Stomach (tissue), 9 donors: ENCODE measurements around the gene CRTC3. TPM values are rescaled to one million over a fixed set of nuclear protein-coding genes. Genes with fewer than 3 reads are reported as not detected.

Experiments
- DNase-seq, 2 donors: peaks; one replicate each; pipeline versions ENCODE4 v3.0.0 to v3.0.0-alpha.2; 2013 to 2019
- H3K27ac ChIP-seq, 5 donors: fragments of 200-600 bp in 4 of 5; sonication (generic) in 4 of 5; one replicate each; pipeline ENCODE4 v1.5.1; 2013 to 2019; ENCODE audit warnings: mild to moderate bottlenecking in 1 of 5, moderate library complexity in 1 of 5
- H3K27me3 ChIP-seq, 3 donors: fragments of 200-600 bp; sonication (generic); one replicate each; pipeline ENCODE4 v1.5.1; 2017 to 2019; ENCODE audit warnings: mixed run types in 1 of 3
- H3K36me3 ChIP-seq, 4 donors: fragments of 200-600 bp; sonication (generic); 1 replicate in 3 of 4; 2 replicates in 1 of 4; pipeline ENCODE4 v1.5.1; 2016 to 2019
- H3K4me1 ChIP-seq, 4 donors: fragments of 200-600 bp; sonication (generic); one replicate each; pipeline ENCODE4 v1.5.1; 2016 to 2019
- H3K4me3 ChIP-seq, 4 donors: fragments of 200-600 bp; sonication (generic) in 3 of 4; one replicate each; pipeline ENCODE4 v1.5.1; 2016 to 2019; ENCODE audit warnings: mild to moderate bottlenecking in 1 of 4
- H3K9me3 ChIP-seq, 4 donors: fragments of 200-600 bp; sonication (generic); one replicate each; pipeline ENCODE4 v1.5.1; 2016 to 2019
- EP300 ChIP-seq: sonication (generic); formaldehyde crosslinking; IDR thresholded peaks from one replicate; pipeline ENCODE4 v1.6.1; 2017; ENCODE audit warnings: antibody characterized with exemption
- POLR2A ChIP-seq, 4 donors: fragments of 450-650 bp; IDR thresholded peaks; one replicate each; pipeline ENCODE4 v1.6.1; 2016; ENCODE audit warnings: antibody characterized with exemption in 4 of 4, control low read depth in 2 of 4, mild to moderate bottlenecking in 1 of 4, moderate library complexity in 1 of 4
- POLR2AphosphoS5 ChIP-seq, 3 donors: sonication (generic); formaldehyde crosslinking; IDR thresholded peaks; one replicate each; pipeline ENCODE4 v1.6.1; 2016; ENCODE audit warnings: antibody characterized with exemption in 3 of 3
- WGBS, 5 donors: extraction: QIAGEN DNeasy Blood & Tissue Kit in 3 of 5; methylation state at CpG; one replicate each; pipeline versions ENCODE4 v1.1.5 to v1.1.7; 2013 to 2018; 5-methylcytosine and 5-hydroxymethylcytosine counted together
- intact Hi-C: fragments of 100-400 bp; cut with DNase I; formaldehyde crosslinking; loops from one replicate; pipeline ENCODE4 v1.15.1; 2023; ENCODE audit warnings: low total_unique reads
- polyA plus RNA-seq, 3 donors: library from polyadenylated mRNA; stranded (reverse); fragments of 200-250 nt; gene quantifications; one replicate each; pipeline ENCODE4 v1.2.3, GENCODE V29; 2013
- total RNA-seq, 5 donors: library from RNA; depleted of rRNA; stranded (reverse); fragments of >200 nt; gene quantifications; one replicate each; pipeline versions ENCODE4 v1.1.0 to v1.2.3, GENCODE V29; 2014 to 2016
- TF ChIP-seq, protein P1 (sequence below), 7 experiments: fragments of 450-650 bp in 4 of 7; fragments of 200-600 bp in 3 of 7; sonication (generic) in 3 of 7; IDR thresholded peaks; one replicate each; pipeline ENCODE4 v1.5.1; 2016 to 2019; ENCODE audit warnings: antibody characterized with exemption in 7 of 7, control low read depth in 2 of 7, mild to moderate bottlenecking in 1 of 7
- donor health status: healthy with polysubstance abuse.
- donor health status: Bipolar disorder and iron deficiency.
- donor health status: healthy.

Gene CRTC3
- total and polyA plus RNA-seq, 8 donors: 8.2 to 47.7 (median 14.5) TPM

DNA sequence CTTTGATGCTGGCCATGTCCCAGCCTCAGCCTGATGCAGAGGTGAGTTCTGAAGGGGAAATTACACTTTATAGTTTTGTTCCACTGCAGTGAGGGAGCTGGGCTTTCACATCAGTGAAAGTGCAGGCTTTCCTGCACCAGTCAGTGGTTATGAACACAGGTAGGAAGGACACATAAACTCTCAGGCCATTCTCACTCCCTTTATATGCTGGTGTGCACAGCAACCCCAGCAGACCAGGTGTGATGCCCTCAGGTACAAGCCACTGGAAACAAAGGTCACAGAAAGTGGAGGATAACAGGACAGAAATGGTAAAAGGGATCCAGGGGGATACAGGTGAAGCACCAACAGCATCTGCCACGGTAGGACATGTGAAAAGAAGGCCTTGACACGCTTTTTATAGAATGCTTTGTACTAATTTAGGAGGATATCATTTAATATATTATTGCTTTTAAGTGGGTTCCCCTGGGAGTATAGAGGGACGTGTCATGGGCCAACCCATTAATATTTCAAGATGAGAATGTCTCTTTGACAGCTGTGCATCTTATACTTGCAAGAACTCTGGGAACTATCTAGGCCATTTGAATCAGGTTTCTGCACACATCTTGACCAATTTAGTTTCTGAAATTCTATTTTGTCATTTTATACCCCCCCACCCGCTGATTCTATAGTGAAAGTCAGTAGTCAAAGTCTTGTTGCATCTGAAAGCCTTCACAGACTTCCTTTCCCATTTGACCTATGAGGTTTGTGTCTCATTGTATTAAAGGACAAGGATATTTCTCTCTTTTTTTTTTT, 162.5 kb downstream of the CRTC3 start:
- H3K27ac ChIP-seq: no peak overlapping the region
- H3K9me3 ChIP-seq: peaks cover 0 to 5% (median 4%) of the 10 kb centered on the region in 4 donors
- no peak for TF ChIP-seq EP300
- no peak for TF ChIP-seq POLR2AphosphoS5 (IDR thresholded peaks at IDR 0.05)
- TF ChIP-seq, protein P1, sequence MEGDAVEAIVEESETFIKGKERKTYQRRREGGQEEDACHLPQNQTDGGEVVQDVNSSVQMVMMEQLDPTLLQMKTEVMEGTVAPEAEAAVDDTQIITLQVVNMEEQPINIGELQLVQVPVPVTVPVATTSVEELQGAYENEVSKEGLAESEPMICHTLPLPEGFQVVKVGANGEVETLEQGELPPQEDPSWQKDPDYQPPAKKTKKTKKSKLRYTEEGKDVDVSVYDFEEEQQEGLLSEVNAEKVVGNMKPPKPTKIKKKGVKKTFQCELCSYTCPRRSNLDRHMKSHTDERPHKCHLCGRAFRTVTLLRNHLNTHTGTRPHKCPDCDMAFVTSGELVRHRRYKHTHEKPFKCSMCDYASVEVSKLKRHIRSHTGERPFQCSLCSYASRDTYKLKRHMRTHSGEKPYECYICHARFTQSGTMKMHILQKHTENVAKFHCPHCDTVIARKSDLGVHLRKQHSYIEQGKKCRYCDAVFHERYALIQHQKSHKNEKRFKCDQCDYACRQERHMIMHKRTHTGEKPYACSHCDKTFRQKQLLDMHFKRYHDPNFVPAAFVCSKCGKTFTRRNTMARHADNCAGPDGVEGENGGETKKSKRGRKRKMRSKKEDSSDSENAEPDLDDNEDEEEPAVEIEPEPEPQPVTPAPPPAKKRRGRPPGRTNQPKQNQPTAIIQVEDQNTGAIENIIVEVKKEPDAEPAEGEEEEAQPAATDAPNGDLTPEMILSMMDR (IDR thresholded peaks at IDR 0.05): no peak
- no peak for TF ChIP-seq POLR2A (IDR thresholded peaks at IDR 0.05)
- no peaks in the 10 kb centered on the region for H3K27me3 ChIP-seq
- no peak overlapping the region for H3K4me3 ChIP-seq
- no peak for DNase-seq
- 87 to 94% (median 92%) methylated on average over 4 of the region's 4 CpGs for WGBS, 5 donors
- intact Hi-C loops: no loop called here
- H3K36me3 ChIP-seq: no peaks in the 10 kb centered on the region
- no peaks in the 10 kb centered on the region for H3K4me1 ChIP-seq

Other genes with a start within 250 kb of the CRTC3 start
- gene ZNF774, start 177.6 kb upstream of the CRTC3 start, total RNA-seq: 1 to 10 TPM in 4 of 5 donors, under 1 TPM in 1; 0.58 to 7.1 (median 2.9) TPM
- 1 to 10 TPM in 2 of 3 donors, under 1 TPM in 1; 0.93 to 2.0 (median 1.2) TPM for gene ZNF774, start 177.6 kb upstream of the CRTC3 start, polyA plus RNA-seq
- gene IQGAP1, start 141.7 kb upstream of the CRTC3 start, total RNA-seq: 100 to 1,000 TPM in 3 of 5 donors, 10 to 100 TPM in 2; 74.1 to 222 (median 160) TPM
- gene IQGAP1, start 141.7 kb upstream of the CRTC3 start, polyA plus RNA-seq: 10 to 100 TPM; 22.3 to 64.5 (median 43.7) TPM
- gene BLM, start 187.4 kb downstream of the CRTC3 start, total RNA-seq: 10 to 100 TPM in 1 of 5 donors, 1 to 10 TPM in 4; 1.8 to 10.5 (median 4.6) TPM
- 1 to 10 TPM; 1.1 to 2.9 (median 2.3) TPM for gene BLM, start 187.4 kb downstream of the CRTC3 start, polyA plus RNA-seq